Measurements from ENCODE around the gene SIN3B.

GRCh38 chr19:16801600-16802013 lies 27.6 kb upstream of the SIN3B start:
- TF ChIP-seq CTCF (conservative IDR thresholded peaks at IDR 0.05) (no peak), EZH2 (IDR thresholded peaks at IDR 0.05; ENCODE audit: low read depth) (no peak)
